G401 (cell line): ENCODE measurements around the gene PTPRA. TPM values are rescaled to one million over a fixed set of nuclear protein-coding genes. Genes with fewer than 3 reads are reported as not detected.
A peak's percentile ranks its signal among the peaks of the same experiment; 100 is the strongest.
"Not testable (repeated sequence)": the region's sequence is repeated elsewhere in the genome, so short reads cannot be mapped to it uniquely, and the experiment has no call there.

Experiments used
- DNase-seq: peaks from one replicate; pipeline ENCODE4 v3.0.0-alpha.2; 2015; ENCODE audit warnings: low spot score
- in situ Hi-C: cut with HindIII; loops from 2 replicates; pipeline ENCODE4 v1.10.0; 2016; ENCODE audit warnings: low sequenced_read_pairs, mixed read lengths
- total RNA-seq: library from RNA; depleted of rRNA; stranded (reverse); fragments of >200 nt; shearing (Covaris generic); gene quantifications from 2 replicates; pipeline ENCODE4 v1.2.3, GENCODE V29; 2014; rRNA removed

Gene PTPRA, protein sequence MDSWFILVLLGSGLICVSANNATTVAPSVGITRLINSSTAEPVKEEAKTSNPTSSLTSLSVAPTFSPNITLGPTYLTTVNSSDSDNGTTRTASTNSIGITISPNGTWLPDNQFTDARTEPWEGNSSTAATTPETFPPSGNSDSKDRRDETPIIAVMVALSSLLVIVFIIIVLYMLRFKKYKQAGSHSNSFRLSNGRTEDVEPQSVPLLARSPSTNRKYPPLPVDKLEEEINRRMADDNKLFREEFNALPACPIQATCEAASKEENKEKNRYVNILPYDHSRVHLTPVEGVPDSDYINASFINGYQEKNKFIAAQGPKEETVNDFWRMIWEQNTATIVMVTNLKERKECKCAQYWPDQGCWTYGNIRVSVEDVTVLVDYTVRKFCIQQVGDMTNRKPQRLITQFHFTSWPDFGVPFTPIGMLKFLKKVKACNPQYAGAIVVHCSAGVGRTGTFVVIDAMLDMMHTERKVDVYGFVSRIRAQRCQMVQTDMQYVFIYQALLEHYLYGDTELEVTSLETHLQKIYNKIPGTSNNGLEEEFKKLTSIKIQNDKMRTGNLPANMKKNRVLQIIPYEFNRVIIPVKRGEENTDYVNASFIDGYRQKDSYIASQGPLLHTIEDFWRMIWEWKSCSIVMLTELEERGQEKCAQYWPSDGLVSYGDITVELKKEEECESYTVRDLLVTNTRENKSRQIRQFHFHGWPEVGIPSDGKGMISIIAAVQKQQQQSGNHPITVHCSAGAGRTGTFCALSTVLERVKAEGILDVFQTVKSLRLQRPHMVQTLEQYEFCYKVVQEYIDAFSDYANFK
- total RNA-seq = 45.5 and 83.7 TPM in 2 replicates

DNA sequence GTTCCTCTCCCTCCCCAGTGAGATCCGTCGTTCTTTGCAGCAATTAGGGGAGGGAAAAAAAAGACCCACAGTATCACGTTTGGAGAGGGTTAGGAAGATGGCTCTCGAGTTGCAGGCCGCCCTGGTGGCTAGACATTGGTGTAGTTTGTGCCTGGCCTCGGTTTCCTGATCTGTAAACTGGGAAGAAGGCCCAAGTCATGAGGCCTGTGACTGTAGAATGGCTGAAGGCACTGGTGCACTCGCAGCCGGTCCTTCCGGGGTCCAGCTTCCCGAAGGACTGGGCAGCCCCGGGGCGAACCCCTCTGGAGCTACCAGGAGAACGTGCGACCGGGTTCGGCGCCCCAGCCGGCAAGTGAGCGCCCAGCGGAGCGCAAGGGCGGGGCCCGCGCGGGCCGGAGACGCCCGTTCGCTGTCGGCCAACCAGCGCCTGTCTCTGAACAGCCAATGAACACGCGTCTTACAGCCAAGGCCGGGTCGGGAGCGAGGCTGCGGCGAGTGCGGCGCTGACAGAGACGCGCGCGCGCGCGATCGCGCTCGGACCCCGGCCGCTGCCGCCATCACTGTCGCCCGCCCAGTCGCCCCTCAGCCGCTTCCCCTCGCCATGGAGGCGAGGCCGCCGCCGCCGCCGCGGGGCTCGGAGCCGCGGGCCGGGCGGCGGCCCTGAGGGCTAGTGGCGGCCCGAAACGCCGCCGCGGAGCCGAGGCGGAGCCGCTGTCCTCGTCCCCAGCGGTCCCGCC lies at the start of gene PTPRA:
TSS of gene PTPRA (plus strand) at position 472 of the 737 bp plus-strand sequence. CDS start 90,797 bp downstream, outside the sequence.
- peak; percentile 93 for DNase-seq
- in situ Hi-C loops = no loop called here

DNA sequence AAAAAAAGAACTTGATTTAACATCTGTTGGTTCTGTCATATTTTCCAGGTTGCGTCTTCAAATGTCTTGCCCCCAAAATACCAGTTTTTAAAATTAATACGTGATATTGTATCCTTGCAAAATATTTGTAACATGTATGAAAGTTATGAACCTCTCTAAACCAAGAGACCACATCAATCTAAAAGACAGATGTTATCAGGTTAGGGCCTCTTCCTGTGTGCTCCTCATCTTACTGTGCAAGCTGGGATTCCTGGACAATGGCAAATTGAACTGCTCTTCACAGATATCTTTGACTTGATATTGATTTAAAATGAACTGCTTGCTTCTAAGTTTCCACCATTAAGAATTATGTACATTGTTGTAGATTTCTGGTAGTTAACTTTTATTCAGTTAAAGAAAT lies 47.5 kb upstream of the PTPRA start:
- in situ Hi-C loops = no loop called here
- no peak for DNase-seq

DNA sequence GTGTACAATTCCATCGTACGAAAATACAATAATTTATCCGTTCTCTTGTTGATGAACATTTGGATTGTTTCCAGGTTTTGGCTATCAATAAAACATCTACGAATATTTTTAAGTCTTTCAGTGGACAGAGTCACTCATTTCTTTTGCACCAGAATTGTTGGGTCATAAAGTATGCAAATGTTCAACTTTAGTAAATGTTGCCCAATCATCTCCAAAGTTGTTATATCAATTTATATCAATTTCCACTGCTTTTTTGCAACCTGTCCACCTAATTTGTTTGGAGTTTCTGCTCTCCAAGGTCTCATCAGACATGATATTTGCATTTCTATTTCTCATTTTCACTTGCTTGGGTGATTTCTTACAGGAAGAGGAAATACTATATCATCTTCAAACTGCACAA lies 46.6 kb upstream of the PTPRA start:
- DNase-seq = no peak
- in situ Hi-C loops = no loop called here

DNA sequence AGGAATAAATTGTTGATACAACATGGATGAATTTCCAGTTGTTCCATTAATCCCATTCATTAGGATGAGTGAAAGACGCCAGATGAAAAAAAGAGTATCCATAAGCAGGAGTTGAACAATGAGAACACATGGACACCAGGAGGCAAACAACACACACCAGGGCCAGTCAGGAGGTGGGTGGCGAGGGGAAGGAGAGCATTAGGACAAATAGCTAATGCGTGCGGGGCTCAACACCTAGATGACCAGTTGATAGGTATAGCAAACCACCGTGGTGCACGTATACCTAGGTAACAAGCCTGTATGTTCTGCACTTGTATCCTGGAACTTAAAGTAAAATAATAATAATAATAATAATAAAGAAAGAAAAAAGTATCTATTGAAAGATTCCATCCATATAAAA lies 43.9 kb upstream of the PTPRA start:
- in situ Hi-C loops = no loop called here
- no peak for DNase-seq

DNA sequence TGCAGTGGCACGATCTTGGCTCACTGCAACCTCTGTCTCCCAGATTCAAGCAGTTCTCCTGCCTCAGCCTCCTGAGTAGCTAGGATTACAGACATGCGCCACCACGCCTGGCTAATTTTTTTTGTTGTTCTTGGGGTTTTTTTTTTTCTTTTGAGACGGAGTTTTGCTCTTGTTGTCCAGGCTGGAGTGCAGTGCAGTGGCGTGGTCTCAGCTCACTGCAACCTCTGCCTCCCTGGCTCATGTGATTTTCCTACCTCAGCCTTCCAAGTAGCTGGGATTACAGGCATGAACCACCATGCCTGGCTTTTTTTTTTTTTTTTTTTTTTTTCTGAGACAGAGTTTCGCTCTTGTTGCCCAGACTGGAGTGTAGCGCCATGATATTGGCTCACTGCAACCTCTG lies 42.1 kb upstream of the PTPRA start:
- in situ Hi-C loops, DNase-seq: not testable (repeated sequence)

DNA sequence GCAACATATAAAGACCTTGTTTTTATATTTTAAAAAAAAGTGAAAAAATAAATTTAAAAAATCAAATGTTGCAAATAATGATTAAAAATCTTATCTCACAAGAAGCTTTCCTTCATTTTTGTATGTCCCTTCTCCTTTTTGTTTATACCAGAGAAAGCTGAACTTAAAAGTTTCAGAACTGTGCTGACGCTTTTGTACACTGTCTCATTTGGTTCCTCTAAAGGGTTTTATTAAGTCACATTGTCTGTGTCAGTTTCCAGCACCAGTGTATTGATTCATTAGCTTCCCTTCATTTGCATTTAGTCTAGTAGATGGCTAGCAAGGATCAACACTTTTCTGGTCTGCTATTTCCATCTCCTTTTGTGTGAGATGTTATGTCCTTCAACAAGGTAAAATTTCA lies 39.5 kb upstream of the PTPRA start:
- in situ Hi-C loops = no loop called here
- DNase-seq = no peak

DNA sequence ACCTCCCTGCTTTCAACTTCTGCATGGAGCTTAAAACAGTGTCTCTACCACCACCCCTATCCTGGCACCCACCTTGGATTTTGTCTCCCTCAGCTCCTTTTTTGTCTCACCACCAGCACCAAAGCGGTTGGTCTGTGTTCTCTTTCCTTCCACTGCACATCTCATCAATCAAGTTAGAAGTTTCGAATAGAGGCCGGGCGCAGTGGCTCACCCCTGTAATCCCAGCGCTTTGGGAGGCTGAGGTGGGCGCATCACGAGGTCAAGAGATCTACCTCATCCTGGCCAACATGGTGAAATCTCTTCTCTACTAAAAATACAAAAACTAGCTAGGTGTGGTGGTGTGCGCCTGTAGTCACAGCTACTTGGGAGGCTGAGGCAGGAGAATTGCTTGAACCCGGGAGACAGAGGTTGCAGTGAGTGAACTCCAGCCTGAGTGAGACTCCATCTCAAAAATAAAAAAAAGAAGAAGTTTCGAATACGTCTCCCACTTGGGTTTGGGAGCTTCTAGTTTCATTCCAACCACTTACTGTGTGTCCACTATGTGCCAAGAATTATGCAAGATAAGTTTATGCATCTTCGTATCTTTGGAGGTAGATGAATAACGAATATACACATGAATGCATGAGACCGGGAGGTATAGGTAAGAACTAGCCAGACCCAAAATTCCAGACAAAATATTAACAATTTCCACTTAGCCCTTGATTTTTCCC lies 38.7 kb upstream of the PTPRA start:
- in situ Hi-C loops = no loop called here
- DNase-seq = no peak

DNA sequence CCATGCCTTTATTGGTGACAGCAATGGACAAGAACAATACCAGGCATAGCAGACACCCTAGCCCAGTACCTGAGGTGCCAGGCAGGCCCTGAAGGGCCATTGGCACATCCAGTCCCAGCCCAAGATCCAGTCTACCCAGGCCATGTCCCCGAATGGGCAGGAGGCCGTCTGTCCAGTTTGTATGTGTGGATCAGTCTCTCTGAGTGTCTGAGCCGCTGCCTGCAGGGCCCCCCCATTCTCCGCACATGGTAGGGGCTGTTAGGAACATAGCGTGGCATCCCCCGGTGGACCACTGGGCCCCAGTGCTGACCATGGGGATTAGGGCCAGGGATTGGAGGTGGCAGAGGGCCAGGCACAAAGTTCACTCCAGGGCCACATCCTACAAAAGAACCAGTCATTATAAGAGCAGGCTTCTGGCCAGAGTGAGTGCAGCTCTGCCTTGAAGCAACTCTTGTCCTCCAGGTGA lies 37.9 kb upstream of the PTPRA start:
- in situ Hi-C loops = no loop called here

DNA sequence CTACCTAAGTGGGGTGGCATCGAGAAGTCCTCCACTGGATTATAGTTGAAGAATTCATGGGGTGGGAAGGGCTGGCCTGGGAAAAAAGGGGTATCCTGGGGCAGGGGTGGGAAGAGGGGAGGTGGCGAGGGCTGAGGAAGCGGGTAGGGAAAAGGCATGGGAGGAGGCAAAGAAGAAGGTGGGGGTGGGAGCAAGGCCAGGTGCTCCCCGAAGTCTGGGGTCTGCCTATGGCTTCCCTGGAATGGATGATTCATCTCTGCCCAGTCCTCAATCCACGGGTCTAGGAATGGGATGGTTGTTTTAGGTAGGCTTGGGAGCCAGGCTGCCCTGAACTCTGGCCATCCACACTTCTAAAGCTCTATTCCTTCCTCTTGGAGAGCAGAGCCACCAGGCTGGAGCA lies 37.2 kb upstream of the PTPRA start:
- DNase-seq = no peak
- in situ Hi-C loops = no loop called here

More for the DNA sequence above, 37.9 kb upstream of the PTPRA start:
- DNase-seq = no peak

DNA sequence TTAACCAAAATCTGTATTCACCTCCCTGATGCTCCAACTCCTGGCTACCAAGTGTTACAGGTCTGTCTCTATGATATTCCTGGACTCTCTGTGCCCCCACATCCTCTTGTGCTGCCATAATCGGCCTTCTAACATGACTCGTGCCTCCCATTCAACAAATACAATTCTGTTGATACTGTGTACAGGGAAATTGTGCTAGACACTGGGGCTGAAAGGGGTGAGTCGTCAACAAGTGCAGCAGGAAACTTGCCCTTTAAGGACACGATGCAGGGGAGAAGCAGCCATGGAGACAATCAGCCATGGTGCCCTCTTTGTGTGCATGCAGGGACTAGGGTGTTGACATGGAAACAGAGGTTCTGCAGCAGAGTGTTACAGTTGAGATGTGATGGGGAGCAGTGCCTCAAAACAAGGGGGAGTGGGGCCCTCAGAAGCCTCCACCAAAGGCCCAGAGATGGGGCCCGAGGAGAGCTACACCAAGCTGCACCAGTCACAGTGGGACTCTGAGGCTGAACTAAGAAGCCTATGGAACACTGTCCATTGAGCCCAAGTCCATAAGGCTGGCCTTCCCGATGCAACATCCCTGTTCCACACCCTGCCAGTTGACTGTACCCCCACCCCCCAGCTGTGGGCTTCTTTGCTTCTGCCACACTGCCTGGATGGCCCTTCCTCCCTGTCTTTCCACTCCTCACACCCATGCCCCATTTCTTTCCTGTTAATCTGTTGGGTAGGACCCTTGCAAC lies 35.9 kb upstream of the PTPRA start:
- in situ Hi-C loops = no loop called here
- no peak for DNase-seq

DNA sequence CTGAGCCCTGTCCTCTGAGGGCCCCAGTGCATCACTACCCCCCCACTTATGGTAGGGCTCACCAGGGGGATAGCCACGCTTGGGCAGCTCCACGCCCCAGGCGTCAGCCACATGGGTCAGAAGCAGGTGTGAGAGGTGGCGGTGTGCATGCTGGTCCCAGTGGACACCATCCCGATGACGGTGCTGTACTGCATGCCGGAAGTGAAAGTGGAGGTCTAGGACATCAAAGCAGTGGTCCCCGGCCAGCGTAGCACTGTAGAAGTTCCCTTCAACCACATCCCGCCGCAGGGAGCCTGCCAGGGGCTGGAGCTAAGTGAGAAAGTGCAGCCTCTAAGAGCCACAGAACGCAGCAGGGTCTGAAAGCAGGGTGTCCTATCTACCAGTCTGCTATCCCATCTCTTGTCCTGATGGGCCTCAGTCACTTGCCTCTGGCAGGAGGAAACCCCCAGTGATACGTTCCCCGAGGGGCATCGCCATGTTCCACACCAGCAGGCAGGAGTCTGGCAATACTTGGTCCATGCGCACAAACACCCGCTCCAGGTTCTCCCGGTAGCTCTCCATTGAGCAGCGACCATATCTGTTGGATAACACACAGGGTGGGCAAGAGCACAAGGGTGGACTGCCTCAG lies 35.0 kb upstream of the PTPRA start:
- no peak for DNase-seq
- in situ Hi-C loops = no loop called here

DNA sequence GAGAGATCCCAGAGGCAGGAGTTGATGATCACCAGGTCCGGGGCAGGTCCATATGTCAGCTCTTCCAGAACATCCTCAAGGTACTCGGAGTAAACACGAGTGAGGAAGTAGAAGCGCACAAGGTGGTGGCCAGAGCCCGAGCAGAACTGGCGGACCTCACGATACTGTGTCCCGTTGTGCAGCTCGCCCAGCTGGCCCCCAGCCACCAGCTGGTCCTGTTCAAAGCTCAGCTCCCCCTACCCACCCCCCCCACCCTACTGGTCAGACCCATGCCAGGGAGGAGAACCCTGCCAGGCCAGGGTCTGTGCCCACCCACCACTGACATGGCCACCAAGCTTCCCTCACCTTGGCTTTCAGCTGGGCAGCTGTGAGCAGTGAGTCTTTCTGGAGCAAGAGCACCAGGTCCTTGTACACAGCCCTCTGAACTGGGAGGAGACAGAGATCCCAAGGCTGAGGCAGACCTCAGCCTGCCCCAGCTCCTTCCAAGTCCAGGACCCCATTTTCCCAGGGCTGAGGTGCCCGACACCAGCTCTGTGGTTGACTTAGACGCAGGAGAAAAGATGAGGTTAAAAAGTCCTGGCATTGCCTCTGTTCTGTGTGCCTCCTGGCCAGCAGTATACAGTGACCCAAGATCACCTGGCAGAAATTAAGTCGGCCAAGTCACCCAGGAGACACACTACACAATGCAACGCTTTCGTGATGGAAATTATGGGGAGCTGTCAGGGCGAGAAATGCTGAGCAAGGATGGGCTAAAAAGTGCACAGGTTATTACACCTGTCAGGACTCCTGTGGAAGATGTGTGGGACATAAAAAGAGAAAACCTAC lies 34.2 kb upstream of the PTPRA start:
- in situ Hi-C loops = no loop called here
- DNase-seq = no peak

DNA sequence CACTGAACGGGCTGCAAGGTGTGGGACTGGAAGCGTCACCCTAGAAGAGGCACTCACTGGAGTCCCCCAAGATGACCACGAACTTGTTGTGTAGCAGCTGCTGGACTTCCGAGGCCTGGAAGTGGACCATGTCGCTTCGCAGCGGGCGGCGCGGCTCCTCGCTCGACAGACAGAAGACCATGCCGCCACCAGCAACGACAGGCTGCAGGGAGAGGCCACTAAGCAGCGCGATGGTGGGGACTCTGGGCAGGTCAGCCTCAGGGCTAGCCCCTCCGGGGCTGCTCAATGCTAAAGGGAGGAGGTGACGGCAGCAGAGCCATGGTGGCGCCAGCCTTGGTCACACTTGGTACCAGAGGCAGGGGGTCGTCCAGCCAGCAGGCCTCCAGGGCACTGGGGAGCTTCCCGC lies 33.5 kb upstream of the PTPRA start:
- in situ Hi-C loops = no loop called here

DNA sequence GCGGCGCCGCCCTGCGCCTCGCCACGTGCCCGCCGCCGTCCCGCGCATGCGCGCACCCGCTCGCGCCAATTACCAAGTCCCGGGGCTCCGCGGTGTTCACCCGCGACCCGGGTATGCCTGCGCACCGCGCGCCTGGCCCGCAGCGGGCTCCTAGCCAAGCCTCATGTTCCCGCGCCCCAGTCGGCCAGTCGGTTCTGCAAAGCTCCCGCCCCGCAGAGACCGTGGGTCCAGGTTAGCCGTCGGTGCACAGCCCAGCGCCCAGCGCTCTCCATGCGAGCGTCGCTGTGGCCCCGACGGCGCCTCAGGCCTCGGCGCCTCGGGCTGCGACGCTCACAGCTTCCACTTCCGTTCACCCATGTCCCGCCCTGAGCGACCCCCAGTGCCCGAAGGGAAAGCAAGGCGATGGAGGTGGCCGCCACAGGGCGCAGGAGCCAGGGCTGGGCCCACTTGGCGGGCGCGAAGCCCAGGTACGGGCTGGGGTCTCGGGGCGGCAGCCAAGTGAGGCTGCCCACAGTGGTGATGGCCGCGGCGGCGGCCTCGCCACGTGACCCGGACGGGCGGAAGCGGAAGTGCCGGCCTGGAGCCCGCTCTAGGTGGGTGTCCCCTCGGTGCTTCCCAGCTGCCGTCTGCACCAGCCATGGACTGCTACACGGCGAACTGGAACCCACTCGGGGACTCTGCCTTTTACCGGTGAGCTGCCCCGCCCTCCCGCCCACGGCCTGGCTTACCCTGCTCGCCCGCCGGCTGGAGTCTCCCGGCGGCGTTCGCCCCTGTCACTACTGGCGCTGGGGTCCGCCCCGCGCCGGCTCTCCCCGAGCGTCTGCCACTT lies 32.9 kb upstream of the PTPRA start, which contains the start of the genes PCED1A and VPS16:
TSS of gene PCED1A (minus strand) at position 518 of the 829 bp plus-strand sequence. CDS start 743 bp downstream, outside the sequence.
TSS of gene VPS16 (plus strand) at position 608 of the 829 bp plus-strand sequence. CDS start at position 638, 30 bp downstream.
- DNase-seq = peak; percentile 85
- in situ Hi-C loops = no loop called here

More for the DNA sequence above, 33.5 kb upstream of the PTPRA start:
- no peak for DNase-seq

DNA sequence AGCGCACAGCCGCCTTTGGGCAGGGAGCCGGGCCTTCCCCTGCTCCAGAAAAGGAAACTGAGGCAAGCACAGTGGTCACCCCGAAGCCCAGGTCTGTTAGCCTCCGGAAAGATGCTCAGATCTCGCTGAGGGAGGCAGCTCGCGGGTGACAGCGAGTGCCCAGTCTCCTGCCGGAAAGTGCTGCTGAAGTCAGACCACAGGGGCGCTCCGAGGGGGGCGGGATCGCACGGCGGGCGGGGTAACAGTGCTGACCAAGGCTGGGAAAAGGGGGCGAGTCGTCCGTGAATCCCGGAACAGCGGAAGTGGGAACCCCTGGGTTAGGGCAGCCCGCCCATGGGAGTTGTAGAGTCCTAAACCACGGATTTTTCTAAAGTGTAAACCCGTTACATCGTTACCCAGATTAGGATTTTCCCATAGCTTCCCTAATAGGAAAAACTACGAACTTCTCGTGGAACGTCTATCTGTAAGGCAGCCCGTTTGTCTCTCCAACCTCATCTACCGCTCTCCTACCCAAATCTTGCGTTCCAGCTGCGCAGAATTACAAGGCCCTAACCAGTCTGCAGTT lies 32.2 kb upstream of the PTPRA start:
- DNase-seq = peak; percentile 35
- in situ Hi-C loops = no loop called here

DNA sequence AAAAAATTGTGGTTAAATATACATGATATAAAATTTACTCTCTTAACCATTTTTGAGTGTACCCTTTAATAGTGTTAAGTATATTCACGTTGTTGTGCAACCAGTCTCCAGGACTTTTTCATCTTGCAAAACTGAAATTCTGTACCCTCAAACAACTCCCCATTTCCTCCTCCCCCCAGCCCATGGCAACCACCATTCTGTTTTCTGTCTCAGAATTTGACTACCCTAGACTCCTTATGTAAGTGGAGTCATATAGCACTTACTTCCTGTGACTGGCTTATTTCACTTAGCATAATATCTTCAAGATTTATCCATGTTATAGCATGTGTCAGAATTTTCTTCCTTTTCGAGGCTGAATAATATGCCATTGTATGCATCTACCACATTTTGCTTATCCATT lies 27.7 kb upstream of the PTPRA start:
- in situ Hi-C loops = no loop called here
- no peak for DNase-seq
